ENCODE results near the gene SYK. TPM values are rescaled to one million over a fixed set of nuclear protein-coding genes. Genes with fewer than 3 reads are reported as not detected.

Gene SYK
- total and polyA plus RNA-seq, 2 of the 4 experiments (the other 2 are of a cell fraction): not detected

DNA sequence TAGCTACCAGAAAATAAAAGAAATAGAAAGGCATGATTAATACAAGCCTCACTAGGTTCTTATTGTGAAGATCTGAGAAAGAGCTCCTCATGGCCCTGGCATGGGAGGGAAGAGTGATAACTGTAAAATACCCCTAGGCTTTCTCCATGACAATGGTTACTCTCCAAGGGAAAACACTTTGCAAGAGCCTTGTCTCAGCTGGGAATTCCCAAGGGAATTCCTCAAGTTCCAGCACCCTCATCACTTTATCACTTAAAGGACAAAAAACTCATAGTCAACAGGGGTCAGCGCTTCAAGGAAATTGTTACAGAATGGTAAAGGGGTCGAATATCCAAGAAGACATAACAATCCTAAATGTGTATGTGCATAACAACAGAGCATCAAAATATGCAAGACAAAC lies 21.2 kb downstream of the SYK start:
- Histone ChIP-seq H2BK15ac (ENCODE audit: low read depth, low read length) (no peak overlapping the region), H3K27me3 (ENCODE audit: control insufficient read depth, insufficient read depth, low read length) (peaks cover 4% of the 10 kb centered on the region; the same call in 1 of the 2 replicates), H3K56ac (ENCODE audit: extremely low read depth, insufficient read depth, low read length) (no peak overlapping the region), H3K36me3 (ENCODE audit: control insufficient read depth, insufficient read depth, low read length) (no peaks in the 10 kb centered on the region), H2BK5ac (ENCODE audit: low read depth, low read length, poor library complexity, severe bottlenecking) (no peak overlapping the region), H4K5ac (ENCODE audit: low read depth, low read length) (no peak overlapping the region), H4K91ac (ENCODE audit: insufficient read depth, low read depth, low read length) (no peak overlapping the region), H4K8ac (ENCODE audit: low read depth in 2 of 2, low read length in 2 of 2) (no peak overlapping the region), H3K14ac (replicated peaks; ENCODE audit: low read depth, low read length) (no peak overlapping the region), H3K4ac (ENCODE audit: low read depth, low read length) (no peak overlapping the region), H2AFZ (replicated peaks; ENCODE audit: low read length, poor library complexity) (no peak overlapping the region), H4K20me1 (ENCODE audit: insufficient read depth, low read length) (no peaks in the 10 kb centered on the region), H3K27ac (ENCODE audit: insufficient read depth, low read length) (no peak overlapping the region), H3K9ac (ENCODE audit: low read depth, low read length) (no peak overlapping the region), H3K9me3 (ENCODE audit: control insufficient read depth, insufficient read depth, low read length) (no peaks in the 10 kb centered on the region), H3K4me1 (ENCODE audit: control insufficient read depth, insufficient read depth, low read length) (no peaks in the 10 kb centered on the region), H3K18ac (ENCODE audit: low read depth, low read length) (no peak overlapping the region), H3K4me2 (ENCODE audit: low read depth, low read length) (no peak overlapping the region), H2BK20ac (ENCODE audit: low read depth, low read length) (no peak overlapping the region), H3K4me3 (ENCODE audit: insufficient read depth, low read depth, low read length) (no peak overlapping the region), H2AK9ac (replicated peaks; ENCODE audit: low read depth, low read length, poor library complexity) (no peak overlapping the region), H2BK120ac (ENCODE audit: low read depth, low read length) (no peak overlapping the region), H3K79me1 (ENCODE audit: low read depth in 1 of 2, low read length in 2 of 2) (no peaks in the 10 kb centered on the region), H3K9me1 (ENCODE audit: insufficient read depth, low read length) (no peaks in the 10 kb centered on the region), H3K23ac (ENCODE audit: low read depth, low read length) (no peak overlapping the region), H2AK5ac (ENCODE audit: low read depth, low read length) (no peak overlapping the region)
- no TSS peak for BruUV-seq (replicated peaks)
- WGBS, 2 experiments (ENCODE audit: extremely low coverage in 2 of 2, insufficient read length in 1 of 2): no CpG with 5 or more reads among the region's 2 CpGs
- dilution Hi-C loops (cut with HindIII; ENCODE audit: low sequenced_read_pairs, unreplicated experiment) (no loop called here), in situ Hi-C loops (cut with MboI; ENCODE audit: low sequenced_read_pairs) (no loop called here), intact Hi-C loops (cut with micrococcal nuclease) (no loop called here)
- ATAC-seq (ENCODE audit: low read depth): no peak
- ChIA-PET CTCF (no interaction called here), POLR2A (ENCODE audit: unreplicated experiment) (no interaction called here)
- TF ChIP-seq NFE2L2 (IDR thresholded peaks at IDR 0.05; ENCODE audit: low read depth, low read length) (no peak), MAZ (IDR thresholded peaks at IDR 0.05; ENCODE audit: borderline replicate concordance, low read depth, low read length) (no peak), FOS (IDR thresholded peaks at IDR 0.05; ENCODE audit: low read depth, low read length) (no peak), RFX5 (IDR thresholded peaks at IDR 0.05; ENCODE audit: low read depth, low read length) (no peak), CHD1 (IDR thresholded peaks at IDR 0.05; ENCODE audit: low read depth, low read length) (no peak), SMC3 (IDR thresholded peaks at IDR 0.05; ENCODE audit: low read depth, low read length) (no peak), BHLHE40 (IDR thresholded peaks at IDR 0.05; ENCODE audit: low read depth, low read length) (no peak), RCOR1 (IDR thresholded peaks at IDR 0.05; ENCODE audit: insufficient replicate concordance, low read length) (no peak), RAD21 (IDR thresholded peaks at IDR 0.05; ENCODE audit: low read length) (no peak), MXI1 (IDR thresholded peaks at IDR 0.05; ENCODE audit: borderline replicate concordance, low read depth, low read length) (no peak), MAFK (IDR thresholded peaks at IDR 0.05; ENCODE audit: low read depth, low read length) (no peak)
- TF ChIP-seq, protein P1, sequence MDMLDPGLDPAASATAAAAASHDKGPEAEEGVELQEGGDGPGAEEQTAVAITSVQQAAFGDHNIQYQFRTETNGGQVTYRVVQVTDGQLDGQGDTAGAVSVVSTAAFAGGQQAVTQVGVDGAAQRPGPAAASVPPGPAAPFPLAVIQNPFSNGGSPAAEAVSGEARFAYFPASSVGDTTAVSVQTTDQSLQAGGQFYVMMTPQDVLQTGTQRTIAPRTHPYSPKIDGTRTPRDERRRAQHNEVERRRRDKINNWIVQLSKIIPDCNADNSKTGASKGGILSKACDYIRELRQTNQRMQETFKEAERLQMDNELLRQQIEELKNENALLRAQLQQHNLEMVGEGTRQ (IDR thresholded peaks at IDR 0.05; ENCODE audit: low read depth, low read length): no peak
- TF ChIP-seq, protein P2, sequence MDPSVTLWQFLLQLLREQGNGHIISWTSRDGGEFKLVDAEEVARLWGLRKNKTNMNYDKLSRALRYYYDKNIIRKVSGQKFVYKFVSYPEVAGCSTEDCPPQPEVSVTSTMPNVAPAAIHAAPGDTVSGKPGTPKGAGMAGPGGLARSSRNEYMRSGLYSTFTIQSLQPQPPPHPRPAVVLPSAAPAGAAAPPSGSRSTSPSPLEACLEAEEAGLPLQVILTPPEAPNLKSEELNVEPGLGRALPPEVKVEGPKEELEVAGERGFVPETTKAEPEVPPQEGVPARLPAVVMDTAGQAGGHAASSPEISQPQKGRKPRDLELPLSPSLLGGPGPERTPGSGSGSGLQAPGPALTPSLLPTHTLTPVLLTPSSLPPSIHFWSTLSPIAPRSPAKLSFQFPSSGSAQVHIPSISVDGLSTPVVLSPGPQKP (IDR thresholded peaks at IDR 0.05; ENCODE audit: borderline replicate concordance, low read depth, low read length): no peak
- no peak for DNase-seq
